HG02870 (cell line): ENCODE results near the gene TRAF1.

Experiments
- ATAC-seq: cut with Tn5 transposase; IDR thresholded peaks from one replicate; pipeline ENCODE4 v1.9.1; 2021; ENCODE audit warnings: mild to moderate bottlenecking, moderate library complexity; ENCODE audit not compliant: unreplicated experiment

The TRAF1 gene

DNA sequence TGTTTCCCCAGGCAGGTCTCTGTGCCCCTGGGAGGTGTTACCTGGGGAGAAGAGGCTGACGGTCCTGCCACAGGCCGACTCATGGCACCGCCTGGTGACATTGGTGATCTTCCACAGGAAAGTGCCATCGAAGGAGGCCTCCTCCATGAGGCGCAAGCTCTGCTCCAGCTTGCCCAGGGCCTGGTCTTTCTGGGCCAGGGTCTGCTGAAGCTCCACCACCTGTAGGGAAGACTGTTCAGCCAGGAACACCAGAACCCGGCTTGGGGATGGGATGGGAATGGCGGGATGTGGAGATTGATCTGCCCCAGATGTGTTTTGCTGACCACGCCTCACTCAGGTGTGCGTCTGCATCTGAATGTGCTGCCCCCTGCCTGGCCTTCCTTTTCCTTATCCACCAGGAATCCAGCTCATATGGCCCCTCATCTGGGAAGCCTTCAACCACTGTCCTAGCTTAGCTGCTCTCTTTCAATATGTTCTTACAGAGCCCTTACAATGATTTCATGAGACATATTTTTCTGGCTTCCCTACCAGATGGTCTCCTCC, 15.2 kb downstream of the TRAF1 start:
- ATAC-seq, result no peak

DNA sequence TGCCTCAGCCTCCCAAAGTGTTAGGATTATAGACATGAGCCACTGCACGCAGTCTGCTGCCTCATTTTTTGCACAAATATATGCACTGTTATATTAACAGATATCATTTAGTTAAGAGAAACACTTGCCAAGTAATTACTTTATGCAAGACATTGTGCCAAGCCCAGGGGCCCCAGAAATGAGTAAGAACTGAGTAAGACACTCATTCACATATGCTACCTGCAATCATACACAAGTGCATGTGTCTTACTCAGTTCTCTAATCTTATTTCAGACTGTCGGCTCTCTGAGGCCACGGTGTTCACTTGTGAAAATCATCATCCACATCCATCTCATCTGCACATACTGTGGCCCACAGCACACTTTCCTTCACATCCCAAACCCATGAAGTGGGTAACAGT, 16.0 kb downstream of the TRAF1 start:
- ATAC-seq, result no peak

- no peak for ATAC-seq
Observed at GRCh38 chr9:120909904-120910303, 16.7 kb downstream of the TRAF1 start.

GRCh38 chr9:120905315-120906164, 21.1 kb downstream of the TRAF1 start:
- no peak for ATAC-seq

DNA sequence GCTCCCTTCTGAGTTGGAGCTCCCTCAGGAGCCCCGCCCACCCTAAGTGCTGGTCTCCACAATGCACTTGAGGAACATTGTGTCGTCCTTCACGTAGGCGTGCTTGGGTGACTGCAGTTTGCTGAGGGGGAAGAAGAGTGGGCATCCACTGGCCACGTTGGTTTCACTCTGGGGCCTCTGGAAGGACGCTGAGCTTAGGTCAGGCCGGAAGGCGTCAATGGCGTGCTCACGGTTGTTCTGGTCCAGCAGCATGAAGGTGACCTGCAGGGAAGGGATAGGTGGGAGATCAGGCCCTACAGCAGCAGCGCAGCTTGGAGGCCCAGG, 21.7 kb downstream of the TRAF1 start:
- ATAC-seq, result no peak

DNA sequence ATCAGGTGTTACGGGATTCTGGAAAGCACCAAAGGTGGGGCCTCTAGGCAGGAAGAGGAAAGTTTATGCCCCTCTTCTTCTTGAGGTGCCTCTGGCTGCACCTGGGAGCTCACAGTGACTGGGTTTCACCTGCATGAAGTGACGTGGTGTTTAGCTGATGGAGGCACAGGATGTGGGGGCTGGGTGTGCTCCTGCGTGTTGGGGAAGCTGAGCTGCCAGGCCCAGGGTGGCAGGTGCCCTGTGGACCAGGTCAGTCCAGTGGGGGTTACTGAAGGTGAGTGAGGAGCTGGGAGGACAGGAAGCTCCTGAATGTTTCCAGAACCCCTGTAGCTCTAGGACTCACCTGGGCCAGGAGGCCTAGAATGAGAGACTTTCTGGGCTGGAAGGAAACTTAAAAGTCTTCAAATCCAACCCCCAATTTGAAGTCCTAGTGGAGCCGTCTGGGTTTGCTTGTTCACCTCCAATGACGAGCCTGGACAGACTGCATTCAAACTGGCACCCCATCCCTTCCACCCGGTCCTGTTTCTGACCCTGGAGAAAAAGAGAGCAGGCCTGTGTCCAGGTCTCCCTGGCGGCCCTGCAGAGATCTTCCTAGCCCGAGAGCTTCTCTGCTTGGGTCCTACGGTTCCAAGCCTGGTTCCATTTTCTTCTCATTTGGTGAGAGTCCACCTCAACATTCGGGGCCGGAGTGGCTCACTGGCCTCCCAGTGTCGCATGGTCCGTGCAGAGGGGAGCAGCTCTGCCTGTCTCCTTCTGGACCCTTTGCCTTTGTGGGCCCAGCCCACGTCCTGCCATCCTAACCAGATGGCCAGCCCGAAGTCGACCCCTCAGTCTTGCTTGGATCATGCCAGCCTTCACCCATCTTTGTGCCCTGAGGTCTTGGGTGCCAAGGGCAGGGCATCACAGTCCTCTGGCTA, 22.3 kb downstream of the TRAF1 start:
- no peak for ATAC-seq

- ATAC-seq, result no peak
Observed at GRCh38 chr9:120902569-120903535, 23.7 kb downstream of the TRAF1 start.

- ATAC-seq, result no peak
Observed at GRCh38 chr9:120901755-120902568, 24.6 kb downstream of the TRAF1 start.

DNA sequence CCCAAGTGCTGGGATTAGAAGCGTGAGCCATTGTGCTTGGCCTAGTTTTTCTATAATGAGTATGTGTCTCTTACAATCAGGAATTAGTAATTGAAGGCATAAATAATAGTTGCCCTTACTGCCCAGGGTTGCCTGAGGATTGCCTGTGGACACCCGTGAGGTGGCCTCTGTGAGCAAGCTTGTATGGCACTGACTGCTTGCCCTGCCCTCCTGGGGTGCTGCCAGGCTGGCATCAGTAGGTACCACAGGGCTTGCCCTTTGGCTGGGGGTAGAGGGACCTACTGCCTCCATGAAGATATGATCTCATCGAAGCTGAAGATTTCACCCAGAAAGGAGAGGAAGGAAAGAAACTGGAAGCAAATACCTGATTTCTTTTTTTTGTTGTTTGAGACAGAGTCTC, 25.8 kb downstream of the TRAF1 start:
- ATAC-seq, result no peak

GRCh38 chr9:120899490-120900068, 27.0 kb downstream of the TRAF1 start:
- no peak for ATAC-seq

- no peak for ATAC-seq
Observed at GRCh38 chr9:120898396-120898795, 28.2 kb downstream of the TRAF1 start.

- ATAC-seq, result no peak
Observed at GRCh38 chr9:120895951-120896350, 30.6 kb downstream of the TRAF1 start.

DNA sequence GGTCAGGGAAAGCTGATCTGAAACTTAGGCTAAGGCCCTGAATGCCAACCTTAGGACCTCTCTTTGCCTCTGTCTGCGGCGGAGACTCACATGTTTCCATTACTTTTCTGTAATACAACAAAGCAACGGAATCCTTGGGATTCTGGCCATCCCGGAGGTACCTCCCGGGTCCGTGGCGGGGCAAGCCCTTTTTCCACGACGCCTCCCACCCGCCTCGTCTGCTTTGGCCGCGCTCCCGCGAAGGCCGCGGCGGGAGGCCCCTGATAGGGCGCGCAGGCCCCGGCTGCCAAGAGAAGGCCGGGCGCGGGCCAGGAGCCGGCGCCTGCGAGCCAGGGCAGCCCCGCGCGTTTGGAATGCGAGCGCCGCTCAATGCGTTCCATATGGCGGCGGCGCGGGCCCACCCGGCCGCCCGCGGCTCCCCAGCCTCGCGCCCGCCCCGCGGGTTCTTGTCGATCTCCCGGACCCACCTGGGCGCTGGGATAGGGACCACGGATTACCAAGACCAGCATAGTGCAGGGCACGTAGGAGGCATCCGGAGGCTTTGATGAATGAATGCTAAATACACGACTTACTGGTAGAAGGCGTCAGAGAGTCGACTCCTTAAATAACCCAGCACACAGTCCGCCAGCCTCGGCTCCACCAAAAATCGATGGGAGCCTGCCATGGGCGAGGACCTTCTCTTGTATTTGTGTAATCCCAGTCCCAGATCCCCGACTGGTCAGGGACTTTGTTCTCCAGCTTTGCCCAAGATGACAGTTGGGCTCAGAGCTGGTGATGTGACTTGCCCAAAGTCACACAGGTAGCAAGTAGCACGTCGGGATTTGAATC, 32.1 kb downstream of the TRAF1 start:
- no peak for ATAC-seq

- ATAC-seq, result no peak
Observed at GRCh38 chr9:120893611-120894307, 32.8 kb downstream of the TRAF1 start.

- peak; percentile 51 for ATAC-seq
Observed at GRCh38 chr9:120892748-120893610, 33.6 kb downstream of the TRAF1 start.

DNA sequence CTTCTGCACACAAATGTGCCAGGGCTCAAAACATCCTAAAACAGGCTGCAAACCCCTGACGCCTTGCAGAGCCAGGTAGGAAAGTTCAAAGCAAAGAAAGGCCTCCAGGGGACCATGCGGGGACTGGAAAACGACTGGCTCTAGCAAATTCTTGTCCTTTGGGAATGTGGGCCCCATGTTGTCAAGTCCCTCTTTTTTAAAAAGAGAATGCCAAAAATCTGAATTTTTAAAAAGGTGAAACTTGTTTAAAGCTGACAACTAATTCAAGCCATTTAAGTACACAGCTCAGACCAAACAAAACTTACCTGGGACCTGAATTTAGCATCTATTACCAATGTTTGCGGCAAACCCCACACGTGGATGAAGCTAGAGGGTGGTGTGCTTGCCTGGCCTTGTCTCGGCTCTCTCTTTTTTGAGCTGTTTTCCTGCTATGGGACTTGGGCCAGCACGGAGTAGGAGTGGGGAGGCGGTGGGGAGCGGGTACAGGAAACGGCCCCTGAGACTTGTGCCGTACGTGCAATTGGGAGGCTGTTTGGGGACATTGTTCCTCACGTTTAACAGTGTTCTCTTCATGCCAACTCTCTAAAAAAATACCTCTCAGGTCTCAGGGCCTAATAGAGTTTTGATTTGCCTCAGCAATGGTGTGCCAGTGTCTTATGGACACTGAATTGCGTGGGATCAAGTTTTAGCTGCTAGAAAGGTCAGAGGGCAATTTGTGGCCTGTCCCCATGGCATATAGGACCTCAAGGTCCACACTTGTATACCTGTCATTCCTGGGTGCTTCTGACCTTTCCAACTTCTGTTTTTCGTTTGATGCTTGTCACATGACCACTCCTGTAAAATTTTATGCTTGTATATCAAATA, 34.5 kb downstream of the TRAF1 start:
- peak; percentile 15 for ATAC-seq
